OCI-LY3 (cell line): ENCODE results near the gene SHC1.

Source experiments
- CTCF ChIP-seq: fragments of 200-600, 300-600 bp; sonication (generic); IDR thresholded peaks from 2 replicates; pipeline ENCODE4 v1.5.1; 2014; ENCODE audit warnings: antibody characterized with exemption, low read length, low read depth
- EZH2phosphoT487 ChIP-seq: fragments of 200-600 bp; shearing (Covaris generic); IDR thresholded peaks from 2 replicates; pipeline ENCODE4 v1.6.1; 2018; ENCODE audit warnings: antibody characterized with exemption, mixed run types, low read depth

DNA sequence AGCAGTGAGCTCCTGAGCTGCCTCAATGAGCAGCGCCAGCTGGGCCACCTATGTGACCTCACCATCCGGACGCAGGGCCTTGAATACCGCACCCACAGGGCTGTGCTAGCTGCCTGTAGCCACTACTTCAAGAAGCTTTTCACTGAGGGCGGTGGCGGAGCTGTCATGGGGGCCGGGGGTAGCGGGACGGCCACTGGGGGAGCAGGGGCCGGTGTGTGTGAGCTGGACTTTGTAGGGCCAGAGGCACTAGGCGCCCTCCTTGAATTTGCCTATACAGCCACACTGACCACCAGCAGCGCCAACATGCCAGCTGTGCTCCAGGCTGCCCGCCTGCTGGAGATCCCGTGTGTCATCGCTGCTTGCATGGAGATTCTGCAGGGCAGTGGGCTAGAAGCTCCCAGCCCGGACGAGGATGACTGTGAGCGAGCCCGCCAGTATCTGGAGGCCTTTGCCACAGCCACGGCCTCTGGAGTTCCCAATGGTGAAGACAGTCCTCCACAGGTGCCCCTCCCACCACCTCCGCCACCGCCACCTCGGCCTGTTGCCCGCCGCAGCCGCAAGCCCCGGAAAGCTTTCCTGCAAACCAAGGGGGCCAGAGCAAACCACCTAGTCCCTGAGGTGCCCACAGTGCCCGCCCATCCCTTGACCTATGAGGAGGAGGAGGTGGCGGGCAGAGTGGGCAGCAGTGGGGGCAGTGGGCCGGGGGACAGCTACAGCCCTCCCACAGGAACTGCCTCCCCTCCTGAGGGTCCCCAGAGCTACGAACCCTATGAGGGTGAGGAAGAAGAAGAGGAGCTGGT lies 44.4 kb upstream of the SHC1 start:
- no peak for TF ChIP-seq CTCF
- TF ChIP-seq EZH2phosphoT487: no peak
